ENCODE measurements around the gene GOLGA7B.
"Not testable (repeated sequence)": the region's sequence is repeated elsewhere in the genome, so short reads cannot be mapped to it uniquely, and the experiment has no call there.

GOLGA7B gene

GRCh38 chr10:97831259-97831658 is 18.4 kb upstream of the GOLGA7B start:
- DNase-seq, result no peak

- no peak for DNase-seq
These were observed 13.2 kb upstream of the GOLGA7B start for GRCh38 chr10:97836446-97836845.

GRCh38 chr10:97838091-97838490 is 11.6 kb upstream of the GOLGA7B start:
- DNase-seq, result no peak

GRCh38 chr10:97841166-97841565 is 8.5 kb upstream of the GOLGA7B start:
- DNase-seq, result not testable (repeated sequence)

GRCh38 chr10:97842114-97842513 is 7.5 kb upstream of the GOLGA7B start:
- DNase-seq, result not testable (repeated sequence)

GRCh38 chr10:97842656-97843280 is 6.9 kb upstream of the GOLGA7B start:
- no peak for DNase-seq

- DNase-seq, result no peak
These were observed 6.4 kb upstream of the GOLGA7B start for GRCh38 chr10:97843281-97843671.

GRCh38 chr10:97843972-97844371 is 5.7 kb upstream of the GOLGA7B start:
- DNase-seq, result not testable (repeated sequence)

- no peak for DNase-seq
These were observed 5.0 kb upstream of the GOLGA7B start for GRCh38 chr10:97844678-97845077.

- no peak for DNase-seq
These were observed 448 bp upstream of the GOLGA7B start for GRCh38 chr10:97849103-97849686.

- no peak for DNase-seq
These were observed 803 bp downstream of the GOLGA7B start for GRCh38 chr10:97850446-97850845.

- no peak for DNase-seq
These were observed 1.8 kb downstream of the GOLGA7B start for GRCh38 chr10:97851341-97852001.

GRCh38 chr10:97852277-97852676 is 2.6 kb downstream of the GOLGA7B start:
- no peak for DNase-seq

- no peak for DNase-seq
These were observed 3.3 kb downstream of the GOLGA7B start for GRCh38 chr10:97852840-97853405.

- no peak for DNase-seq
These were observed 5.1 kb downstream of the GOLGA7B start for GRCh38 chr10:97854743-97855142.

GRCh38 chr10:97858001-97858439 is 8.4 kb downstream of the GOLGA7B start:
- DNase-seq, result no peak

GRCh38 chr10:97861097-97861750 is 11.6 kb downstream of the GOLGA7B start:
- DNase-seq, result peak; percentile 75

GRCh38 chr10:97861924-97862323 is 12.3 kb downstream of the GOLGA7B start:
- no peak for DNase-seq

GRCh38 chr10:97863808-97864207 is 14.2 kb downstream of the GOLGA7B start:
- DNase-seq, result no peak

GRCh38 chr10:97865488-97865887 is 15.8 kb downstream of the GOLGA7B start:
- DNase-seq, result no peak

- DNase-seq, result no peak
These were observed 17.0 kb downstream of the GOLGA7B start for GRCh38 chr10:97866524-97867219.

GRCh38 chr10:97867220-97867800 is 17.7 kb downstream of the GOLGA7B start:
- DNase-seq, result no peak
